ENCODE data around the gene SUPT3H. TPM values are rescaled to one million over a fixed set of nuclear protein-coding genes. Genes with fewer than 3 reads are reported as not detected.

Gene SUPT3H
- total and polyA plus RNA-seq, 2 of the 8 experiments (the other 6 are each of a cell fraction or from before 2014, with no cell fraction given): 18.8 to 23.0 TPM

GRCh38 chr6:45127185-45127584, 250.5 kb downstream of the SUPT3H start:
- Histone ChIP-seq H3K4me1 (replicated peaks in 1 of 4; ENCODE audit: control insufficient read depth in 3 of 4, insufficient read depth in 4 of 4, low read length in 3 of 4) (no peaks in the 10 kb centered on the region), H3K79me2 (ENCODE audit: control insufficient read depth in 1 of 2, insufficient read depth in 2 of 2, low read length in 2 of 2) (no peaks in the 10 kb centered on the region), H4K91ac (replicated peaks; ENCODE audit: insufficient read length, low read length) (no peak overlapping the region), H3K4me3 (ENCODE audit: extremely low read depth in 1 of 4, insufficient read depth in 2 of 4, low read depth in 3 of 4, low read length in 4 of 4) (no peak overlapping the region), H4K8ac (ENCODE audit: extremely low read depth, insufficient read depth, low read length) (no peak overlapping the region), H3K27me3 (replicated peaks in 1 of 4; ENCODE audit: control insufficient read depth in 3 of 4, extremely low read depth in 1 of 4, insufficient read depth in 3 of 4, low read length in 3 of 4) (peaks cover 0 to 1% (median 0%) of the 10 kb centered on the region in 4 experiments; a peak in 1 of 7 replicates), H2BK12ac (ENCODE audit: low read depth, low read length) (no peak overlapping the region), H2AK5ac (ENCODE audit: low read depth, low read length) (no peak overlapping the region), H3K23ac (ENCODE audit: insufficient read length) (no peak overlapping the region), H3K4ac (replicated peaks; ENCODE audit: insufficient read length, low read depth, low read length) (no peak overlapping the region), H3K36me3 (ENCODE audit: control insufficient read depth in 2 of 4, insufficient read depth in 4 of 4, low read length in 3 of 4) (no peaks in the 10 kb centered on the region), H3K27ac (ENCODE audit: low read depth, low read length) (no peak overlapping the region), H3K14ac (ENCODE audit: insufficient read length) (no peak overlapping the region), H3K79me1 (ENCODE audit: low read depth, low read length) (no peaks in the 10 kb centered on the region), H3K56ac (replicated peaks; ENCODE audit: insufficient read length, low read depth, low read length) (no peak overlapping the region), H4K20me1 (replicated peaks in 1 of 2; ENCODE audit: control insufficient read depth in 1 of 2, insufficient read depth in 2 of 2, low read length in 2 of 2) (no peaks in the 10 kb centered on the region), H2BK5ac (ENCODE audit: low read depth, low read length) (no peak overlapping the region), H4K5ac (ENCODE audit: insufficient read length, low read depth, low read length) (no peak overlapping the region), H3K4me2 (ENCODE audit: insufficient read depth in 1 of 2, low read depth in 2 of 2, low read length in 2 of 2) (no peak overlapping the region), H2BK20ac (ENCODE audit: low read length) (no peak overlapping the region), H3K23me2 (ENCODE audit: low read depth, low read length) (no peaks in the 10 kb centered on the region), H3K9me3 (ENCODE audit: insufficient read depth in 2 of 2, low read depth in 1 of 2, low read length in 1 of 2) (no peaks in the 10 kb centered on the region), H3K9ac (replicated peaks in 1 of 4; ENCODE audit: extremely low read depth in 1 of 4, low read depth in 3 of 4, low read length in 3 of 4) (no peak overlapping the region), H3K18ac (ENCODE audit: extremely low read depth, low read length) (no peak overlapping the region), H2AFZ (ENCODE audit: low read length) (no peak overlapping the region), H2BK15ac (ENCODE audit: low read length) (no peak overlapping the region), H2BK120ac (replicated peaks; ENCODE audit: low read depth, low read length) (no peak overlapping the region)
- FAIRE-seq (no peak), DNase-seq (ENCODE audit: low read depth in 1 of 2, low spot score in 2 of 2) (no peak)
- WGBS, 2 experiments (ENCODE audit: extremely low coverage in 1 of 2, insufficient coverage in 1 of 2, insufficient read length in 1 of 2, insufficient replicate concordance in 2 of 2, low coverage in 1 of 2, low lambda C conversion rate in 2 of 2, missing lambda C conversion rate in 1 of 2): 100% methylated on average over 2 of the region's 2 CpGs; no CpG with 5 or more reads in 1 of the 2 experiments
- TF ChIP-seq JUN (IDR thresholded peaks at IDR 0.05; ENCODE audit: low read depth, low read length): no peak
- TF ChIP-seq TBP (IDR thresholded peaks at IDR 0.05; ENCODE audit: low read depth, low read length): no peak
- TF ChIP-seq HDAC6 (IDR thresholded peaks at IDR 0.05; ENCODE audit: low read depth, low read length): no peak
- no peak for TF ChIP-seq POLR2AphosphoS5 (IDR thresholded peaks at IDR 0.05; ENCODE audit: low read depth, low read length)
- no peak for TF ChIP-seq BCL11A (IDR thresholded peaks at IDR 0.05; ENCODE audit: low read depth in 2 of 2, low read length in 2 of 2)
- no peak for TF ChIP-seq BRCA1 (IDR thresholded peaks at IDR 0.05; ENCODE audit: low read depth, low read length)
- no peak for TF ChIP-seq ATF2 (IDR thresholded peaks at IDR 0.05; ENCODE audit: low read length)
- no peak for TF ChIP-seq ASH2L (IDR thresholded peaks at IDR 0.05; ENCODE audit: low read length)
- no peak for TF ChIP-seq FOSL1 (IDR thresholded peaks at IDR 0.05; ENCODE audit: insufficient read depth, low read depth, low read length)
- no peak for TF ChIP-seq KDM1A (IDR thresholded peaks at IDR 0.05; ENCODE audit: borderline replicate concordance, low read length)
- POLR2A ChIA-PET (ENCODE audit: partially characterized antibody): no interaction called here
- CTCF ChIA-PET (ENCODE audit: partially characterized antibody): no interaction called here
